Measurements from ENCODE around the gene HPS4. TPM values are rescaled to one million over a fixed set of nuclear protein-coding genes. Genes with fewer than 3 reads are reported as not detected.

The HPS4 gene
- total RNA-seq, 1 donor from 2014 or later = 46.1 TPM

DNA sequence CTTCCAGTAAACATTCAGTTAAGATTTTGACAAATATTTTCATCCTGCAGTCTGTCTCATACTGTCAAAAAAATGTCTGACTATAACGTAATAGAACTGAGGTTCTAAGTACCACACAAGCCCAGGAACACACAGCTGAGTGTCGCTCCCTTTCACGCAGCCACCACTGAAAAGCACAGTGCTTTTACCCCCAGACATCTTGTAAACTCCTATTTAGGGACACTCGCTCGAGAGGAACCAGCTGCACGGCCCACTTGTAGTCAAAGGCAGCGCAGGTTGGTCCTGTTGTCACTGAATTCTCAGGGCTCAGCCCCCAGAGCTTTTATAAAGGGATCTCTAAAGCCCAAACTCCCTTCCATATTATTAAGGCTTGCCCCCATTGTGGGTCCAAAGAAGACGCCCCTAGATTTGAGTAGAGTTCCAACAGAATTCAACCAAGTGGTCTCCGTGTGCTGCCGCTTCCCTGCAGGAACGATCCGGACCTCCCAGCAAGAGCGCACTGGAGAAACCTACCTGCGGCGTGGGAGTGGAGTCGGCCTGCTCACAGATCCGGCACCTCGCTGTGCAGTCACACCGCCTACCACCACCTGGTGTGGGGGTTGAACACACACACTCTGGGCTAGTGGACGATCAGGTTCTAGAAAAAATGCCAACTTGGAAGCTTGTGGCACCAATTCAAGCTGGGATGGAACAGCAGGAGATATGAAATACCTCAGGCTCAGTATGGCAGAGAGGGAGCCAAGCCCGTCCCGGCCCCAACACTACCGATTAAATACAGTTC lies 31.2 kb downstream of the HPS4 start:
- H3K4me3 Mint-ChIP-seq = no peak overlapping the region
- H3K4me1 Mint-ChIP-seq (ENCODE audit: unreplicated experiment) = no peaks in the 10 kb centered on the region
- H3K27ac Mint-ChIP-seq = no peak overlapping the region
- no peak for TF ChIP-seq CTCF (conservative IDR thresholded peaks at IDR 0.05)
- peaks cover 3% of the 10 kb centered on the region for H3K36me3 Mint-ChIP-seq
- no peaks in the 10 kb centered on the region for H3K9me3 Mint-ChIP-seq
- no peak for DNase-seq (ENCODE audit: extremely low spot score, unreplicated experiment)
- H3K27me3 Mint-ChIP-seq = no peaks in the 10 kb centered on the region

DNA sequence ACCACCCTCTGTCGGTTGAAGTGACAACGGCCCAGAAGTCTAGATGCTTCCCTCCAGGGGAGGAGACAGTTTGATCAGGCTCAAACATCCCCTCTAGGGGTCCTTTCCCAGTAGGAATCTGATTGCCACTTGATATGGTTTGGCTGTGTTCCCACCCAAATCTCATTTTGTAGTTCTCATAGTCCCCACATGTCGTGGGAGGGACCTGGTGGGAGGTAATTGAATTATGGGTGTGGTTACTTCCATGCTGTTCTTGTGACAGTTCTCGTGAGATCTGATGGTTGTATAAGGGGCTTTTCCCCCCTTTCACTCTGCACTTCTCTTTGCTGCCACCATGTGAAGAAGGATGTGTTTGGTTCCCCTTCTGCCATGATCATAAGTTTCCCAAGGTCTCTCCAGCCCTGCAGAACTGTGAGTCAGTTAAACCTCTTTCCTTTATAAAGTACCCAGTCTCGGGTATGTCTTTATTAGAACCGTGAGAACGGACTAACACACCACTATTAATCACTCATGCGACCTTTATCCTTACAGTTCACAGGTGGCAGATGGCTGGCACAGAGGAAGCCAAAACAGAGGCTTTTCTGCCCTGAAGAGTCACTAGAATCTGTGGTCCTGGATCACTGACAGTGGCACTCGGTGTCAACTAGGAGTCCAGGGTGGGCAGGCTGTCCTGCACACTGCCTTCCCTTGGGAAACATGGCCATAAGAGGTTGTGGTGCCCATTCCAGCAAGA lies 33.0 kb downstream of the HPS4 start:
- DNase-seq (ENCODE audit: extremely low spot score, unreplicated experiment) = no peak
- no peak overlapping the region for H3K27ac Mint-ChIP-seq
- H3K36me3 Mint-ChIP-seq = peaks cover 3% of the 10 kb centered on the region
- TF ChIP-seq CTCF (conservative IDR thresholded peaks at IDR 0.05) = no peak
- H3K9me3 Mint-ChIP-seq = no peaks in the 10 kb centered on the region
- H3K4me3 Mint-ChIP-seq = no peak overlapping the region
- H3K27me3 Mint-ChIP-seq = no peaks in the 10 kb centered on the region
- no peaks in the 10 kb centered on the region for H3K4me1 Mint-ChIP-seq (ENCODE audit: unreplicated experiment)

DNA sequence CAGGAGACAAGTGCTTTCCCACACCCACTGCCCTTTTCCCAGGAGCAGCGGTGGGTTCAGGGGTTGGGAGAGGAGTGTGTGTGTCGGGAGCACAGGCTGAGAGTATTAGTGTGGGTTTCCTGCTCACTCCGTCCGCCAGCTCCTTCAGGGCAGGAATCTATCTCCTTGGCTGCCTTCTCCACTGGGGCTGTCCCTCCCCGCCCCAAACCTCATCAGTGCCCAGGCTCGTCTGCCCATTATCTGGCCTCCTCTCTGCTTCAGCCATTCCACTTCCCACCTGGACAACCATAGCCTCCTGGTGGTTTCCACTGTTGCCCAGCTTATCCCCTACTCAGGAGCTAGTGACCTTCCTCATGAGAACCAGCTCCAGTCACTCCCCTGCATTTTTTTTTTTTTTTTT lies 34.6 kb downstream of the HPS4 start:
- H3K27ac Mint-ChIP-seq = no peak overlapping the region
- no peaks in the 10 kb centered on the region for H3K27me3 Mint-ChIP-seq
- H3K4me3 Mint-ChIP-seq = no peak overlapping the region
- no peaks in the 10 kb centered on the region for H3K9me3 Mint-ChIP-seq
- no peaks in the 10 kb centered on the region for H3K4me1 Mint-ChIP-seq (ENCODE audit: unreplicated experiment)
- no peak for TF ChIP-seq CTCF (conservative IDR thresholded peaks at IDR 0.05)
- H3K36me3 Mint-ChIP-seq = peaks cover 3% of the 10 kb centered on the region
- DNase-seq (ENCODE audit: extremely low spot score, unreplicated experiment) = no peak

- Mint-ChIP-seq H3K4me3 (no peak overlapping the region), H3K27ac (no peak overlapping the region), H3K27me3 (no peaks in the 10 kb centered on the region), H3K36me3 (peaks cover 3% of the 10 kb centered on the region), H3K9me3 (no peaks in the 10 kb centered on the region), H3K4me1 (ENCODE audit: unreplicated experiment) (no peaks in the 10 kb centered on the region)
- no peak for DNase-seq (ENCODE audit: extremely low spot score, unreplicated experiment)
- no peak for TF ChIP-seq CTCF (conservative IDR thresholded peaks at IDR 0.05)
These were observed 35.2 kb downstream of the HPS4 start for GRCh38 chr22:26448334-26448733.

DNA sequence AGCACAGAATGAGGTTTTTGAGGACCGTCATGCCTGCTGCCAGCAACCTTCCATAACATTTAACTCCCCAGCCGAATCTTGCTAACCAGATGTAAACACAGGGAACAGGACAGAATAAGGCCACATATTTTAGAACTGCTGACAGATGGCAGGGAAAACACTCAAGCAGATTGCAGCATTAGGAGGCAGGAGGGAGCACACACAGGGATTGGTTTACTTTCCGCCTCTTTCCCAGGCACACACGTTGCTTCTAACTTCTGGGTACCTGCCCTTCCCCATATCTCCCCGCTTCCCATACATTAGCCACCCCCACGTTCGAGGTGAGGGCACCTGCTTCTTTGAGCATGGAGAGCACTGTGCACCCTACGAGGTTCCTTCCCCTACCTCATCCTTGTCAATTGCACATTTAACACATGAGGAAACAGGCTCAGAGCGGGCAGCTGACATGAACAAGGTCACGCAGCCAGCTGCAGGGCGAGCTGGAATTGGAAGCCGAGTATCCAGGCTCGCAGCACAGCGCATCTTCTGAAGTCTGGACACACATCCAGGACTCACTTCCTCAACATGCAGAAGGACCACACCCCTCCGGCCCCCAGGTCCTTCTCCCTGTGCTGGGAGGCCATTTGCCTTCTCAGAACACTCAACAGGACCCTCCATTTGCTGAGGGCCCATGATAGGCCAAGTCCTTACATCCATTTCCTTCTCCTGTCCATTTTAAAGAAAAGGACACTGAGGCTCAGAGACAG lies 35.8 kb downstream of the HPS4 start:
- no peak for DNase-seq (ENCODE audit: extremely low spot score, unreplicated experiment)
- no peak for TF ChIP-seq CTCF (conservative IDR thresholded peaks at IDR 0.05)
- H3K27me3 Mint-ChIP-seq = no peaks in the 10 kb centered on the region
- H3K4me1 Mint-ChIP-seq (ENCODE audit: unreplicated experiment) = no peaks in the 10 kb centered on the region
- no peaks in the 10 kb centered on the region for H3K9me3 Mint-ChIP-seq
- no peak overlapping the region for H3K27ac Mint-ChIP-seq
- H3K4me3 Mint-ChIP-seq = no peak overlapping the region
- H3K36me3 Mint-ChIP-seq = peaks cover 3% of the 10 kb centered on the region

Measured in type B pancreatic cell (in vitro differentiated cells).